AG04450 (cell line): ENCODE data around the gene TRAF1. TPM values are rescaled to one million over a fixed set of nuclear protein-coding genes. Genes with fewer than 3 reads are reported as not detected.

Experiments
- CTCF ChIA-PET: fragments of 300-600, 350-600 bp; formaldehyde crosslinking; extraction: SDS; loops from one replicate; lab custom pipeline; 2022; ENCODE audit warnings: antibody characterized with exemption, inconsistent platforms; lab: Charles Lee
- POLR2A ChIA-PET: fragments of 350-600 bp; formaldehyde crosslinking; extraction: SDS; loops from one replicate; lab custom pipeline; 2021; ENCODE audit warnings: antibody characterized with exemption, inconsistent platforms; lab: Yijun Ruan, JAX
- DNase-seq: peaks from one replicate; pipeline ENCODE4 v3.0.0-alpha.2; 2011; ENCODE audit warnings: low read depth, low spot score
- H3K27ac ChIP-seq: one replicate; pipeline ENCODE4 v1.5.1; 2012; ENCODE audit warnings: low read depth, low read length, control low read depth
- H3K27me3 ChIP-seq: one replicate; pipeline ENCODE4 v1.6.0; 2012; ENCODE audit warnings: low read length; ENCODE audit not compliant: control insufficient read depth, insufficient read depth
- H3K4me3 ChIP-seq: 2 replicates; pipeline ENCODE4 v1.5.1; 2011; ENCODE audit warnings: mild to moderate bottlenecking, low read depth, low read length, control low read depth
- H3K9me3 ChIP-seq: 2 replicates; pipeline ENCODE4 v1.5.1; 2012; ENCODE audit warnings: low read length; ENCODE audit not compliant: control insufficient read depth, insufficient read depth
- CTCF ChIP-seq: IDR thresholded peaks from 2 replicates; pipeline ENCODE4 v1.5.1; 2011; ENCODE audit warnings: low read depth, low read length, control low read depth, inconsistent platforms
- polyA plus RNA-seq: library from polyadenylated mRNA; depleted of rRNA; stranded (reverse); fragments of >200 nt; gene quantifications from 2 replicates; pipeline ENCODE4 v1.2.3, GENCODE V29; 2011

The TRAF1 gene
- polyA plus RNA-seq, 1 experiment = 3.7 TPM

DNA sequence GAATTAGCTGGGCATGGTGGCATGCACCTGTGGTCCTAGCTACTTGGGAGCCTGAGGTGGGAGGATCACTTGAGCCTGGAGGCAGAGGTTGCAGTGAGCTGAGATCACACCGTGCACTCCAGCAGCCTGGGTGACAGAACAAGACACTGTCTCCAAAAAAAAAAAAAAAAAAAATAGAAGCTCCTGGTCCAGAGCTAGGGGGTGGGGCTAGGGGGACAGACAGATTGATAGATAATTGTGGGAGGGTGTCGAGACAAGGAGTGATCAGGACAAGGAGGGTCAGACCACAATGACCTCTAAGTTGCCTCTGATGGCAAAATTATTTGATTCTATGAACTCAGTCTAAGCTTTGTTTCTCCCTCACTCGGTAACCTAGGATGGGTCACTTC is 43.0 kb downstream of the TRAF1 start:
- no peak for DNase-seq
- H3K9me3 ChIP-seq = no peaks in the 10 kb centered on the region
- POLR2A ChIA-PET = no interaction called here
- H3K4me3 ChIP-seq = no peak overlapping the region
- peaks cover 6% of the 10 kb centered on the region for H3K27me3 ChIP-seq
- no peak for TF ChIP-seq CTCF
- CTCF ChIA-PET = interaction anchor here (0.6 to 1.3 kb wide), 2 partner anchors 14 to 33 kb away, joined by 3 read pairs; no protein-coding TSS in a partner anchor
- H3K27ac ChIP-seq = no peak overlapping the region

GRCh38 chr9:120882935-120883607 is 43.5 kb downstream of the TRAF1 start:
- POLR2A ChIA-PET = no interaction called here
- Histone ChIP-seq H3K9me3 (no peaks in the 10 kb centered on the region), H3K4me3 (no peak overlapping the region), H3K27me3 (peaks cover 6% of the 10 kb centered on the region), H3K27ac (no peak overlapping the region)
- no peak for DNase-seq
- CTCF ChIA-PET = no interaction called here
- TF ChIP-seq CTCF = no peak

GRCh38 chr9:120879446-120879845 is 47.1 kb downstream of the TRAF1 start:
- CTCF ChIA-PET = interaction anchor here (1.1 kb wide), 1 partner anchor 10 kb away, joined by 3 read pairs; no protein-coding TSS in a partner anchor
- no peak for TF ChIP-seq CTCF
- DNase-seq = no peak
- H3K27me3 ChIP-seq = peaks cover 6% of the 10 kb centered on the region
- POLR2A ChIA-PET = no interaction called here
- H3K27ac ChIP-seq = no peak overlapping the region
- no peaks in the 10 kb centered on the region; the same call in 1 of the 2 replicates for H3K9me3 ChIP-seq
- no peak overlapping the region for H3K4me3 ChIP-seq

DNA sequence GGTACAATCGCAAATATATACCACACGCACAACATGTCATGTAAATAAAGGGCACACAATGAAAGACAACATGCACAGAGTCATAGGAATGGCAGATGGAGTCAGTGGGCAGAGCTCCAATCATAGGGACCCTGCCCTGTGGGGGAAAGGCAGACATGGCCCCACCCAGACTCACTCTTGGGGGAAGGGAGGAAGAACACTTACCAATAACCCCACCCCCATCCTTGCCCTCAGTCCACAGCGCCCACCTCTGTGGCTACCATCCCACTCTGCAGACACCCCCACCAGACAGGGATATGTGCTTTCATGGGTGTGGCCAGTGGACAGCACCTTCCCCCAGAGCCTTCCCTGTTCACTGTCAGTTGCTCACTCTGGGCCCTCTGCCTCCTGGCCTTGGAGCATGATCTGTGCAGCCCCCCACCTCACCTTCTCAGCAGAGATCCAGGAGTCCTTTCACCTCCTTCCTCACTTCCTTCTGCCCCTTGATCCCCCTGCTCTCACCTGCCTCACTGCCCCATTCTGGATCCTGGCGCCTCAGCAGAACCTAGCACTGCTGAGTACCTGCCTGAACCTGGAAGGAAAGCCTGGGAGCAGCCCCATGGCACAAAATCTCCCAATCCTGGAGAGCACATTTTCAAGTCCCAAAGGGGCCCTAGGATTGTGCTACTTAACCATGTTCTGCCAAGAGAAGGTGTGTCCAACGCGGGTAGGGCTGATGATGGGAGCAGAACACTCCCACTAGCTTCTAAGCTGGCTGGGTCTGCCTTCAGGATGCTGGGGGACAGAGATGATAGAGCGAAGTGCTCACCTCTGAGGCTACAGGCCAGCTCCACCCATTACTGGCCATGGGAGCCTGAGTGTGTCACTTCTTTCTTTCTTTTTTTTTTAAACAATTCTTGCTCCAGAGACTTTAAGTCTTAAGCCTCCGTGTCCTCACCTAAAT is 48.1 kb downstream of the TRAF1 start:
- TF ChIP-seq CTCF = no peak
- H3K4me3 ChIP-seq = no peak overlapping the region
- no peaks in the 10 kb centered on the region; the same call in 1 of the 2 replicates for H3K9me3 ChIP-seq
- H3K27me3 ChIP-seq = peaks cover 5% of the 10 kb centered on the region
- ChIA-PET CTCF (interaction anchor here (1.1 kb wide), 1 partner anchor 9 kb away, joined by 3 read pairs; no protein-coding TSS in a partner anchor), POLR2A (interaction anchor here (0.7 kb wide), 1 partner anchor 10 kb away, joined by 3 read pairs; no protein-coding TSS in a partner anchor)
- no peak overlapping the region for H3K27ac ChIP-seq
- no peak for DNase-seq
